WTC11 (cell line): ENCODE data around the gene COL6A5. TPM values are rescaled to one million over a fixed set of nuclear protein-coding genes. Genes with fewer than 3 reads are reported as not detected.

Experiments used
- ATAC-seq: fragments of 200-7000 bp; cut with Tn5 transposase; 2 replicates; pipeline ENCODE4 v1.10.0; 2021; ENCODE audit warnings: mild to moderate bottlenecking, moderate library complexity
- CTCF ChIA-PET: fragments of 300-600 bp; sonication (Branson Sonifier 250); formaldehyde crosslinking; loops from one replicate; lab custom pipeline; 2021; ENCODE audit warnings: antibody characterized with exemption; lab: Charles Lee
- POLR2A ChIA-PET: fragments of 350-600 bp; sonication (Branson Sonifier 250); formaldehyde crosslinking; loops from one replicate; lab custom pipeline; 2021; ENCODE audit warnings: antibody characterized with exemption; lab: Charles Lee
- DNase-seq: peaks from one replicate; pipeline ENCODE4 v3.0.0; 2021; ENCODE audit warnings: low spot score
- H3K27ac Mint-ChIP-seq: 2 replicates; pipeline ENCODE4 v1.8.0; 2021; ENCODE audit warnings: mixed read lengths
- H3K27me3 Mint-ChIP-seq: 2 replicates; pipeline ENCODE4 v1.8.0; 2021; ENCODE audit warnings: low read depth, mild to moderate bottlenecking, moderate library complexity, mixed read lengths
- H3K36me3 Mint-ChIP-seq: 2 replicates; pipeline ENCODE4 v1.8.0; 2021; ENCODE audit warnings: mixed read lengths
- H3K4me1 Mint-ChIP-seq: 2 replicates; pipeline ENCODE4 v1.8.0; 2022; ENCODE audit warnings: mixed read lengths
- H3K4me3 Mint-ChIP-seq: 2 replicates; pipeline ENCODE4 v1.8.0; 2021; ENCODE audit warnings: mild to moderate bottlenecking, moderate library complexity, mixed read lengths
- H3K9me3 Mint-ChIP-seq: 2 replicates; pipeline ENCODE4 v1.8.0; 2021; ENCODE audit warnings: mixed read lengths
- ATF1 ChIP-seq: sonication (generic); formaldehyde crosslinking; IDR thresholded peaks from 2 replicates; pipeline ENCODE4 v1.8.1; 2023; ENCODE audit warnings: mild to moderate bottlenecking, moderate library complexity, missing genetic modification reagents
- CTCF ChIP-seq: fragments of 200-600 bp; IDR thresholded peaks from 2 replicates; pipeline ENCODE4 v1.8.0; 2022; ENCODE audit warnings: antibody characterized with exemption
- E2F1 ChIP-seq: sonication (generic); formaldehyde crosslinking; IDR thresholded peaks from 2 replicates; pipeline ENCODE4 v1.8.0; 2022; ENCODE audit warnings: mild to moderate bottlenecking, missing genetic modification reagents
- ELF4 ChIP-seq: sonication (generic); formaldehyde crosslinking; IDR thresholded peaks from 2 replicates; pipeline ENCODE4 v1.8.1; 2022; ENCODE audit warnings: low read depth, mild to moderate bottlenecking, moderate library complexity, missing genetic modification reagents
- FOXJ3 ChIP-seq: sonication (generic); formaldehyde crosslinking; IDR thresholded peaks from 2 replicates; pipeline ENCODE4 v1.9.0; 2021; ENCODE audit warnings: missing genetic modification reagents, mild to moderate bottlenecking, borderline replicate concordance
- JAZF1 ChIP-seq: fragments of 250-450 bp; sonication (Bioruptor Pico); IDR thresholded peaks from 2 replicates; pipeline ENCODE4 v1.9.0; 2021; ENCODE audit warnings: moderate library complexity, mild to moderate bottlenecking, inconsistent platforms
- JUN ChIP-seq: sonication (generic); formaldehyde crosslinking; IDR thresholded peaks from 2 replicates; pipeline ENCODE4 v1.8.0; 2023; ENCODE audit warnings: mild to moderate bottlenecking, missing genetic modification reagents
- MLX ChIP-seq: sonication (generic); formaldehyde crosslinking; IDR thresholded peaks from 2 replicates; pipeline ENCODE4 v1.8.1; 2023; ENCODE audit warnings: mild to moderate bottlenecking, missing genetic modification reagents, moderate library complexity
- MXD4 ChIP-seq: fragments of 250-450 bp; sonication (Bioruptor Pico); IDR thresholded peaks from 2 replicates; pipeline ENCODE4 v1.8.0; 2021; ENCODE audit warnings: mild to moderate bottlenecking, moderate library complexity, borderline replicate concordance
- MYBL2 ChIP-seq: sonication (generic); formaldehyde crosslinking; IDR thresholded peaks from 2 replicates; pipeline ENCODE4 v1.8.1; 2023; ENCODE audit warnings: mild to moderate bottlenecking, moderate library complexity, missing genetic modification reagents
- NFYB ChIP-seq: sonication (generic); formaldehyde crosslinking; conservative IDR thresholded peaks from 2 replicates; pipeline ENCODE4 v1.8.0; 2022; ENCODE audit warnings: low read depth, missing genetic modification reagents
- NR2C2 ChIP-seq: sonication (generic); formaldehyde crosslinking; IDR thresholded peaks from 2 replicates; pipeline ENCODE4 v1.8.0; 2022; ENCODE audit warnings: mild to moderate bottlenecking, missing genetic modification reagents
- NR3C1 ChIP-seq: sonication (generic); formaldehyde crosslinking; conservative IDR thresholded peaks from 2 replicates; pipeline ENCODE4 v1.8.1; 2023; ENCODE audit warnings: low read depth, mild to moderate bottlenecking, missing genetic modification reagents
- PREB ChIP-seq: sonication (generic); formaldehyde crosslinking; IDR thresholded peaks from 2 replicates; pipeline ENCODE4 v1.8.1; 2022; ENCODE audit warnings: mild to moderate bottlenecking, missing genetic modification reagents, moderate library complexity, borderline replicate concordance
- RORB ChIP-seq: fragments of 250-450 bp; sonication (Bioruptor Pico); IDR thresholded peaks from 2 replicates; pipeline ENCODE4 v1.9.0; 2021; ENCODE audit warnings: mild to moderate bottlenecking
- SMAD4 ChIP-seq: sonication (generic); formaldehyde crosslinking; IDR thresholded peaks from 2 replicates; pipeline ENCODE4 v1.8.0; 2022; ENCODE audit warnings: mild to moderate bottlenecking, missing genetic modification reagents
- ZMAT4 ChIP-seq: fragments of 250-450 bp; sonication (Bioruptor Pico); IDR thresholded peaks from 2 replicates; pipeline ENCODE4 v1.9.0; 2021; ENCODE audit warnings: mild to moderate bottlenecking
- total RNA-seq: library from RNA; stranded (reverse); gene quantifications from 3 replicates; pipeline ENCODE4 v1.2.3, GENCODE V29; 2021
- TF ChIP-seq, protein P1 (sequence below): sonication (generic); formaldehyde crosslinking; conservative IDR thresholded peaks from 2 replicates; pipeline ENCODE4 v1.8.1; 2023; ENCODE audit warnings: mild to moderate bottlenecking, low read depth, missing genetic modification reagents, moderate library complexity
- TF ChIP-seq, protein P2 (sequence below): sonication (generic); formaldehyde crosslinking; IDR thresholded peaks from 2 replicates; pipeline ENCODE4 v1.8.1; 2023; ENCODE audit warnings: mild to moderate bottlenecking, missing genetic modification reagents

Gene COL6A5
- total RNA-seq, 1 experiment from 2014 or later, result not detected

- Mint-ChIP-seq H3K4me1 (peaks cover 37% of the 10 kb centered on the region), H3K36me3 (no peaks in the 10 kb centered on the region), H3K9me3 (no peaks in the 10 kb centered on the region), H3K4me3 (peak overlapping the region; percentile 2; the same call in 1 of the 2 replicates), H3K27ac (no peak overlapping the region), H3K27me3 (no peaks in the 10 kb centered on the region)
- TF ChIP-seq CTCF (no peak), JUN (CRISPR knock-in tag) (no peak), NFYB (CRISPR knock-in tag) (no peak), MLX (CRISPR knock-in tag) (no peak), MXD4 (CRISPR knock-in tag) (no peak), NR2C2 (no peak), FOXJ3 (CRISPR knock-in tag) (no peak), PREB (CRISPR knock-in tag) (no peak), NR3C1 (no peak), ATF1 (CRISPR knock-in tag) (no peak), ZMAT4 (CRISPR knock-in tag) (no peak), MYBL2 (CRISPR knock-in tag) (no peak), JAZF1 (CRISPR knock-in tag) (no peak), SMAD4 (no peak), RORB (no peak), ELF4 (CRISPR knock-in tag) (no peak), E2F1 (no peak)
- TF ChIP-seq, protein P1, sequence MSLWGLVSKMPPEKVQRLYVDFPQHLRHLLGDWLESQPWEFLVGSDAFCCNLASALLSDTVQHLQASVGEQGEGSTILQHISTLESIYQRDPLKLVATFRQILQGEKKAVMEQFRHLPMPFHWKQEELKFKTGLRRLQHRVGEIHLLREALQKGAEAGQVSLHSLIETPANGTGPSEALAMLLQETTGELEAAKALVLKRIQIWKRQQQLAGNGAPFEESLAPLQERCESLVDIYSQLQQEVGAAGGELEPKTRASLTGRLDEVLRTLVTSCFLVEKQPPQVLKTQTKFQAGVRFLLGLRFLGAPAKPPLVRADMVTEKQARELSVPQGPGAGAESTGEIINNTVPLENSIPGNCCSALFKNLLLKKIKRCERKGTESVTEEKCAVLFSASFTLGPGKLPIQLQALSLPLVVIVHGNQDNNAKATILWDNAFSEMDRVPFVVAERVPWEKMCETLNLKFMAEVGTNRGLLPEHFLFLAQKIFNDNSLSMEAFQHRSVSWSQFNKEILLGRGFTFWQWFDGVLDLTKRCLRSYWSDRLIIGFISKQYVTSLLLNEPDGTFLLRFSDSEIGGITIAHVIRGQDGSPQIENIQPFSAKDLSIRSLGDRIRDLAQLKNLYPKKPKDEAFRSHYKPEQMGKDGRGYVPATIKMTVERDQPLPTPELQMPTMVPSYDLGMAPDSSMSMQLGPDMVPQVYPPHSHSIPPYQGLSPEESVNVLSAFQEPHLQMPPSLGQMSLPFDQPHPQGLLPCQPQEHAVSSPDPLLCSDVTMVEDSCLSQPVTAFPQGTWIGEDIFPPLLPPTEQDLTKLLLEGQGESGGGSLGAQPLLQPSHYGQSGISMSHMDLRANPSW, result no peak
- TF ChIP-seq, protein P2, sequence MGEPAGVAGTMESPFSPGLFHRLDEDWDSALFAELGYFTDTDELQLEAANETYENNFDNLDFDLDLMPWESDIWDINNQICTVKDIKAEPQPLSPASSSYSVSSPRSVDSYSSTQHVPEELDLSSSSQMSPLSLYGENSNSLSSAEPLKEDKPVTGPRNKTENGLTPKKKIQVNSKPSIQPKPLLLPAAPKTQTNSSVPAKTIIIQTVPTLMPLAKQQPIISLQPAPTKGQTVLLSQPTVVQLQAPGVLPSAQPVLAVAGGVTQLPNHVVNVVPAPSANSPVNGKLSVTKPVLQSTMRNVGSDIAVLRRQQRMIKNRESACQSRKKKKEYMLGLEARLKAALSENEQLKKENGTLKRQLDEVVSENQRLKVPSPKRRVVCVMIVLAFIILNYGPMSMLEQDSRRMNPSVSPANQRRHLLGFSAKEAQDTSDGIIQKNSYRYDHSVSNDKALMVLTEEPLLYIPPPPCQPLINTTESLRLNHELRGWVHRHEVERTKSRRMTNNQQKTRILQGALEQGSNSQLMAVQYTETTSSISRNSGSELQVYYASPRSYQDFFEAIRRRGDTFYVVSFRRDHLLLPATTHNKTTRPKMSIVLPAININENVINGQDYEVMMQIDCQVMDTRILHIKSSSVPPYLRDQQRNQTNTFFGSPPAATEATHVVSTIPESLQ (CRISPR knock-in tag), result no peak
- no peak for DNase-seq
- CTCF ChIA-PET, result interaction anchor here (3.0 kb wide), 1 partner anchor 11 kb away, joined by 21 read pairs; no protein-coding TSS in a partner anchor
- POLR2A ChIA-PET, result no interaction called here
- peak; percentile 56 for ATAC-seq
These were observed 182.6 kb downstream of the COL6A5 start for GRCh38 chr3:130528120-130528519.
